Omental fat pad (tissue), 4 donors: ENCODE data around the gene ASTN2. TPM values are rescaled to one million over a fixed set of nuclear protein-coding genes. Genes with fewer than 3 reads are reported as not detected.

Experiments used
- ATAC-seq: fragments of 150-250 bp; one replicate; pipeline ENCODE4 v1.9.1; 2016; ENCODE audit warnings: mild to moderate bottlenecking, moderate library complexity; ENCODE audit not compliant: low FRiP score
- DNase-seq: peaks from one replicate; pipeline ENCODE4 v3.0.0-alpha.2; 2019; ENCODE audit warnings: low spot score
- total RNA-seq, 4 donors: library from RNA; depleted of rRNA; stranded (reverse); fragments of >200 nt; gene quantifications; one replicate each; pipeline ENCODE4 v1.1.0, GENCODE V29; 2016
- TF ChIP-seq, protein P1 (sequence below), 3 donors: fragments of 450-650 bp; IDR thresholded peaks; one replicate each; pipeline ENCODE4 v1.5.1; 2016 to 2017; ENCODE audit warnings: antibody characterized with exemption in 3 of 3, mild to moderate bottlenecking in 3 of 3, moderate library complexity in 2 of 3

ASTN2 gene
- total RNA-seq, 4 donors from 2014 or later, result 1.1 to 8.4 (median 3.6) TPM

DNA sequence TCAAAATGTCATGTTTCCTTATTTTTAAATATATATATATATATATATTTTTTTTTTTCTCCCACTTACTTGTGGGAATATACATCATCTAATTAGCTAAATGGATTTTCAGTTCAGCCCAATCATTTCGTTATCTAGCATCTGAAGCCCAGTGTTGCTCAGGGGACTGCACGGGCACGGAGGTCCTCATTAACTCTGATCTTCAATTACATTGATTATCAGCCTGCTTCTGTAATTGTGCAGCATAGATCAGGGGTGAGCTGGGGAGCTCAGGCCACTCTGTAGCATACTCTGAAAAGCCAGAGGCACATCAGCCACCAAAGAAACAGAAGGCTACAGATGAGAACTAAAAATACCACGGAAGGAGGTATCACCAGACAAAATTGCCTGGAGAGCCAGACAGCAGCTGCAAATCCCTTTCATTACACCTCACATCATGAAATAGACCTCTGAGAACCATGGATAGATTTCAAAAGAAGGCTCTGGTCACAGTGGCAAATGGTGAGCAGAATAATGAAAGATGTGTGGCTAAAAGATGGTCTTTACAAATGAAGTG lies 401.3 kb downstream of the ASTN2 start:
- TF ChIP-seq, protein P1, sequence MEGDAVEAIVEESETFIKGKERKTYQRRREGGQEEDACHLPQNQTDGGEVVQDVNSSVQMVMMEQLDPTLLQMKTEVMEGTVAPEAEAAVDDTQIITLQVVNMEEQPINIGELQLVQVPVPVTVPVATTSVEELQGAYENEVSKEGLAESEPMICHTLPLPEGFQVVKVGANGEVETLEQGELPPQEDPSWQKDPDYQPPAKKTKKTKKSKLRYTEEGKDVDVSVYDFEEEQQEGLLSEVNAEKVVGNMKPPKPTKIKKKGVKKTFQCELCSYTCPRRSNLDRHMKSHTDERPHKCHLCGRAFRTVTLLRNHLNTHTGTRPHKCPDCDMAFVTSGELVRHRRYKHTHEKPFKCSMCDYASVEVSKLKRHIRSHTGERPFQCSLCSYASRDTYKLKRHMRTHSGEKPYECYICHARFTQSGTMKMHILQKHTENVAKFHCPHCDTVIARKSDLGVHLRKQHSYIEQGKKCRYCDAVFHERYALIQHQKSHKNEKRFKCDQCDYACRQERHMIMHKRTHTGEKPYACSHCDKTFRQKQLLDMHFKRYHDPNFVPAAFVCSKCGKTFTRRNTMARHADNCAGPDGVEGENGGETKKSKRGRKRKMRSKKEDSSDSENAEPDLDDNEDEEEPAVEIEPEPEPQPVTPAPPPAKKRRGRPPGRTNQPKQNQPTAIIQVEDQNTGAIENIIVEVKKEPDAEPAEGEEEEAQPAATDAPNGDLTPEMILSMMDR (IDR thresholded peaks at IDR 0.05), result no peak
- ATAC-seq (no peak), DNase-seq (no peak)

DNA sequence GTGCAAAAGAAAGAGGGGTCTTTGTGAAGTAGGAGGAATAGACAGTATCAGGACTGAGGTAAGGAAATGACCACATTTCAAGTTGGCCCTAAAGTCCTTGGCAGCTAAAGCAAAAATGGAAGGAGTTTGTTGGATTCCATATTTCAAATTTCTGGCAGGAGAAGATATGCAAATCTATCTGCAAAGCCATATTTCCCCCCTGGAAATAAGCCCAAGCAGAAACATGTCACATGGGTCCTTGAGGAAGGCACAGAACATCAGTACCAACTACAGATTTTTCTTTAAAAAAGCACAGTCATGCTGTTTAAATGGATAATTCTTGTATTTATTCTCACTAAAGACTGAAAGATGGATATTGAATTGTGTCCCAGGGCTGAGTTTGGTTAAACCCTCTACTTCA lies 404.8 kb downstream of the ASTN2 start:
- DNase-seq (no peak), ATAC-seq (no peak)
- TF ChIP-seq, protein P1 (IDR thresholded peaks at IDR 0.05), result no peak

DNA sequence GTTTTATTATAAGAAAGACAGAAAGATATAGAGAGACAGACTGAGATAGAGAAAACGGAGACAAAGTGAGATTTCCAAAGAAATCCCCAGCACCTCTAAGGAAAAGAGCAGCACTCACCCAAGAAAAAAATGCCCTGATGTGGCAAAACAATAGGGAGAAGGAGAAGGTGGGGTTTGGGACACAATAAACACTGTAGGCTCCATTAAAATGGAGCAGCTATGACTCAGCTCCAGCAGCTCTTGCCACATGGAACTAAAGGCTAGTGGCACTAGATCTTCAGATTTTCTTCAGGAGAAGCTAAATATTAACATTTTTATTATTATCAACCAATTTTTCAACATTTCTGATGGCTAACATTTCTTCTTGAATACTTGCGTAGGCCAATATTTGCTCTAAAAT lies 406.0 kb downstream of the ASTN2 start:
- TF ChIP-seq, protein P1 (IDR thresholded peaks at IDR 0.05), result no peak
- no peak for ATAC-seq
- no peak for DNase-seq

DNA sequence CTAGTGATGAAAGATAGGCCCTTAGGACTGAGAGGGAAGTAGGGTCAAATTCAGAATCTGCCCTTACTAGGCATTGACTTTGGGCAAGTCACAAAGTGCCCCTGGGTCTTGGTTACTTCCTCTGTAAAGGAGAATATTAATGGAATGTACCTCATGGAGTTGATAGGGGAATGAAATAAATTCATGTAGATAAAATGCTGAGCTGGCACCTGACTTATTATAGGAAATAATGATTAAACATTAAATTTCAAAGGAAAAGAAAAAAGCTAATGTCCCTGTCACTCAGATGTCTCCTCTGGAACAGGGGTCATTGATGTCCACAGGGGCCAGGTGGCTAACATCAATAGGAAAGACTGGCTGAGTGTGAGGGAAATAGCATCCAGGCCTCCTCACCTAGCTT lies 406.4 kb downstream of the ASTN2 start:
- no peak for ATAC-seq
- TF ChIP-seq, protein P1 (IDR thresholded peaks at IDR 0.05), result no peak

DNA sequence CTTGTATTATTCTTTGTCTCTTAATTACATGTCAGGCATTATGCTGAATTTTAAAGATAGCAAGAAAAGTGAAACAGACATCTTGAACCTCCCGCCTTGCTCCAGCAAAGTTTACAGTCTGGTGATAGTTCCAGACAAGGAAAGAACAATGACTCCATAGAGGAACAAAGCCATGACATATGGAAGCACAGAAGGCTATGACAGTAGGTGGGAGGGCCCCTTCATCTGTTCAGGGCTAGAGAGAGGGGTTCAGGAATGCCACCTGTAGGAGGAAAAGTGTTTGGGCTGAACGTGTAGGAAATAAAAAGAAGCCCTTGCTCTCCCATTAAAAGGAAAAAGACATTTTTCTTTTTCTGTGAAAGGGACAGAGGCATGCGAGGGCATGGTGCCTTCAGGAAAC lies 412.2 kb downstream of the ASTN2 start:
- no peak for DNase-seq
- ATAC-seq, result no peak
- TF ChIP-seq, protein P1 (IDR thresholded peaks at IDR 0.05), result no peak

More for the DNA sequence above, 406.4 kb downstream of the ASTN2 start:
- no peak for DNase-seq

DNA sequence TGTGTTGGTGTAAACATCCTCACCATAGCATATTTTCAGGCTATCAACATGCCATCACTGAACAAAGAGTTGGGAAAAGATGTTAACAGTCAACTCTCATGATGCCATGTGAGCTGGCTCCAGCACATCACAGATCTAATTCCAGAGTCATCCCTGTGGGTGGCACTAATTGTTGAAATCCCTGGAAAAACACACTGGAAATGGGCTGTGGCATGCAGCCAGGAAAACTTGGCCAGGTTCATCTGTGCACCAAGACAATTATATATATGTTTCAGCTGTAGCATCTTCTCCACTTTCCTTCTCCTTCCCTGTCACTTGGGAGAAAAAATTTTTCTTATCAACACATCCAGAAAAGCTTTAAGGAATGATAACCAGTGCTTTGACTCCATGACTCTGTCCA lies 414.0 kb downstream of the ASTN2 start:
- TF ChIP-seq, protein P1 (IDR thresholded peaks at IDR 0.05), result no peak
- ATAC-seq (no peak), DNase-seq (no peak)

DNA sequence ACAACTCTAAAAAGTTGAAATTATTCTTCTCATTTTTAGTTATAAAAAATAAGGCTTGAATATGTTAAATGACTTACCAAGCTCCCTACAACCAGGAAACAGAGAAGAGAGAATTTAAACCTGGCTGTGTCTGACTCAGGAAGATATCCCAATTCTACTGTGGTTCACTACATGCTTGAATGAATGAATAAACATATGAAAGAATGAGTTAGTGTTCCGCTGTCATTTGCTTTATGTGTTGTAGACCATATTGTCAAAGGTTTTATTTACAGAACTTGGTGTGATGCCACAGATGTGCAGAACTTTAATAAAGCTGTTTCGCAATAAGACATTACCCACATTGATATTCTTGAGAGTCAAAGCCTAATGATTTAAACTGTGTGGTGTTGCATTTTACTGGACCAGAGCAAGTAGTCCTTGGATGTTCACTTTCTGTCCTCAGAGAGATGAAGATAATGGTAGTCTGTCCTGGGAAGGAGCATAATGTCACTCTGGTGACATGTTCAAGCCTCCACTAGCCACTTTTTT lies 414.6 kb downstream of the ASTN2 start:
- ATAC-seq, result no peak
- TF ChIP-seq, protein P1 (IDR thresholded peaks at IDR 0.05), result no peak
- DNase-seq, result no peak
